GM15510 (cell line): ENCODE data around the gene CASP9.

ENCODE experiments used
- POLR2A ChIP-seq: IDR thresholded peaks from 3 replicates; pipeline ENCODE4 v1.6.1; 2011; ENCODE audit warnings: borderline replicate concordance; ENCODE audit not compliant: insufficient read length; ENCODE audit errors: extremely low read depth

Gene CASP9

GRCh38 chr1:15489052-15489736, 34.8 kb downstream of the CASP9 start:
- TF ChIP-seq POLR2A, result no peak

DNA sequence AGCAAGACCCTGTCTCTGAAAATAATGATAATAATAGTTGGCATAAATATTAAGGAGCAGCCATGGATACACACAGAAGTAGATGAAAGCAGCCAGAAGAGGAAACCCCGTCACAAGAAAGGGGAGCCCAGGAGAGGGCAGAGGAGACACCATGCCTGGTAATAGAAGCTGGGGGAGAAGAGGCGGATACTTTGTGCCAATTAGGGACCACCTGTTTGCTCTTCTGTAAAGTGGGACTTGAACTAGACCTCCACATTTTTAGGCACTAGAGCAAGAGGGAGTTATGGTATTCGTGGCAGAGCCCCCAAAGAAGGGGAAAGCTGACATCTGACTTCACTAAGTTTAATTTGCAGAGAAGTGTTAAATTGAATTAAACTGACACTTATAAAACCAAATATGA, 35.6 kb downstream of the CASP9 start:
- no peak for TF ChIP-seq POLR2A

DNA sequence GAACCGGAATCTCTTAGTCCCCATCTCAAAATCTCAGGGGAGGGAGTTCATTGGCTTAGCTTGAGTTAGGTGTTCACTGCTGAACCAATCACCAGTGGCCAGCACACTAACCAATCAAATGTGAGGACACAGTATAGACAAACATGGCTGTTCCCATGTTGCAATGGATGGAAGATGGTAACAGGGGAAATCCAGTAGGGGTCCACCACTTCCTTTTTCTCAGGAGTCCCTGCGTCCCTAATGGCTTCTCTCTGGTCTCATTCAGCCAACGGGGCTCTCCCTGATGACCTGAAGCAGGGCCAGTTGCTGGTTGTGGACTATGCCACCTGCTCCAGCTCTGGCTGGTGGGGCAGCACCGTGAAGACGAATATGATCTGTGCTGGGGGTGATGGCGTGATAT, 38.4 kb downstream of the CASP9 start:
- TF ChIP-seq POLR2A, result no peak

DNA sequence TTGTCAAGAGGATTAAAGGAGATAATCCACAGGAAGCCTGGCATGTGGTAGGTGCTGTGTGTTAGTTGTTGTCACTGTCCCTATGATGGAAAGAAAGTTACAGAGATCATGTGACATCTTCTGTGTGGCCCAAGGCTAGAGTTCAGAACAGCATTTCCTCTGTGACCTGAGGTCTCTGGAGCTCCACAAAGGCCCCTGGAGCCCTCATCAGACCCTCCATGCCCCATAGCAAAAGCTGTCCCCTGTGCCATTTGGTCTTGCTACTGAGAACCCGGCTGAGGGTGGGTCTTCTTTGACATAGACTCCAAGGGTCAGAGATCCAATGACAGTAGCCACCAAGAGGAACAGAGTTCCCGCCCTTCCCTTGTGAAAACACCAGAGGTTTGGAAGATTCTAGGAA, 40.0 kb downstream of the CASP9 start:
- TF ChIP-seq POLR2A, result no peak

- TF ChIP-seq POLR2A, result no peak
Measured at GRCh38 chr1:15479654-15480347, 44.2 kb downstream of the CASP9 start.

DNA sequence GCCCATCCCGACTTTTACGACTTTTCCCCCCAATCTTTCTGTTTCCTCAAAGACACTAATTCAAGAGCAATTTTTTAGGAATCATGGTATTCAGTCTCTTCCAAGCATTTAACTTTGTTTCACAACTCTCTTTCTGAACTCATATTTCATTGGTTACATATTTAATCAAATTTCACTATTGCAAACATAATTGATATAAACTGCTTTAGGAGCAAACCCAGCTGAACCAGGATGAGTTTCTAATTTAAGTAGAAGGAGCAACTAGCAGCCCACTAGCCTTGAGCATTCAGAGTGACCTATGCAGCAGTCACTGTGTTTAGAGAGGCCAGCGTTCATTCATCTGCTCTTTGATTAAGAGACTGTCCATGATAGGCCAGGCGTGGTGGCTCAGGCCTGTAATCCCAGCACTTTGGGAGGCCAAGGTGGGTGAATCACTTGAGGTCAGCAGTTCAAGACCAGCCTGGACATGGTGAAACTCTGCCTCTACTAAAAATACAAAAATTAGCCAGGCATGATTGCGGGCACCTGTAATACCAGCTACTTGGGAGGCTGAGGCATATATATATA, 46.3 kb downstream of the CASP9 start:
- TF ChIP-seq POLR2A, result no peak

DNA sequence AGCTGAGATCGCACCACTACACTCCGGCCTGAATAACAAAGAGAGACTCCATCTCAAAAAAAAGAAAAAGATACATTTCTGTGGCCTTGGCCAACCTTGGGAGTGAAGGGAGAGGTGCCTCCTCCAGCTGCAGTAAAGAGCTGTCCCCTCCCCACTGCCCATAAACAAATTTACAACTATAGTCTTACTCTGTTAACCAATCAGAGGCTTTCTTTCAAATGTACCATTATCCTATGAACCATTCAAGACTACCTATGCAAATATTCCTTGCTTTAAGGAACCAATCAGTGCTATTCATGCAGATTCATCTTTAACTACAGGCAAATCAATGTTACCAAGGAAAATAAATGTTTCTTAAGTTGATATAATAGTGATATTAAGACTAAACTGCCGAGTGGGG, 47.1 kb downstream of the CASP9 start:
- TF ChIP-seq POLR2A, result no peak

GRCh38 chr1:15475752-15476314, 48.2 kb downstream of the CASP9 start, which contains the start of gene CELA2B:
CELA2B (plus strand) TSS chr1:15476104; CDS start chr1:15476126, 22 bp downstream.
- no peak for TF ChIP-seq POLR2A

GRCh38 chr1:15472587-15472986, 51.4 kb downstream of the CASP9 start:
- TF ChIP-seq POLR2A, result no peak

DNA sequence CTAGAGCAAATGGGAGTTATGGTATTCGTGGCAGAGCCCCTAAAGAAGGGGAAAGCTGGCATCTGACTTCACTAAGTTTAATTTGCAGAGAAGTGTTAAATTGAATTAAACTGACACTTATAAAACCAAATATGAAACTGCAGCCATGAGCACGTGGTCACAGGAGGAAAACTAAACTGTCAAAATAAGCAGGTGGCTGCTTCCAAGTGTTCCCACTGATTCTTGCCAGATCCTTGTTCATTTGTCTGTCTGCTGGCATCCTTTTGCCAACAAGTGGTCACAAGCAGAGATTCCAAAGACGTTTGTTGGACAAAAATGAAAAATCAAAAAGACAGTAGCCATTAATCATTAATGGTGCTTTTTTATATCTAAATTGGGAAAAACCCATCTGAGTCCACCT, 54.7 kb downstream of the CASP9 start:
- TF ChIP-seq POLR2A, result no peak

- no peak for TF ChIP-seq POLR2A
Measured at GRCh38 chr1:15468145-15468544, 55.9 kb downstream of the CASP9 start.

DNA sequence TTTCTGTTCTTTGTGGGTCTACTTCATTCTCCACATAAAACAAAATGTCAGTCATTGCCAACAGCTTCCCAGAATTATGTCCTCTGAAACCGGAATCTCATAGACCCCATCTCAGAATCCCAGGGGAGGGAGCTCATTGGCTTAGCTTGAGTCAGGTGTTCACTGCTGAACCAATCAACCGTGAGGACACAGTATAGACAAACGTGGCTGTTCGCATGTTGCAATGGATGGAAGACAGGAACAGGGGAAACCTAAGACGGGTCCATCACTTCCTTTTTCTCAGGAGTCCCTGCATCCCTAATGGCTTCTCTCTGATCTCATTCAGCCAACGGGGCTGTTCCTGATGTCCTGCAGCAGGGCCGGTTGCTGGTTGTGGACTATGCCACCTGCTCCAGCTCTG, 58.3 kb downstream of the CASP9 start:
- no peak for TF ChIP-seq POLR2A

GRCh38 chr1:15460708-15461095, 63.3 kb downstream of the CASP9 start:
- no peak for TF ChIP-seq POLR2A

GRCh38 chr1:15459771-15460707, 64.0 kb downstream of the CASP9 start:
- TF ChIP-seq POLR2A, result no peak

- TF ChIP-seq POLR2A, result no peak
Measured at GRCh38 chr1:15457585-15457984, 66.4 kb downstream of the CASP9 start.

- no peak for TF ChIP-seq POLR2A
Measured at GRCh38 chr1:15456313-15456954, 67.6 kb downstream of the CASP9 start, which contains the start of gene CELA2A. CELA2A (plus strand) TSS chr1:15456732; CDS start chr1:15456754, 22 bp downstream.
